ENCODE data around the gene CCDC169.
A peak's percentile ranks its signal among the peaks of the same experiment; 100 is the strongest.
"Not testable (repeated sequence)": the region's sequence is repeated elsewhere in the genome, so short reads cannot be mapped to it uniquely, and the experiment has no call there.

CCDC169 gene

DNA sequence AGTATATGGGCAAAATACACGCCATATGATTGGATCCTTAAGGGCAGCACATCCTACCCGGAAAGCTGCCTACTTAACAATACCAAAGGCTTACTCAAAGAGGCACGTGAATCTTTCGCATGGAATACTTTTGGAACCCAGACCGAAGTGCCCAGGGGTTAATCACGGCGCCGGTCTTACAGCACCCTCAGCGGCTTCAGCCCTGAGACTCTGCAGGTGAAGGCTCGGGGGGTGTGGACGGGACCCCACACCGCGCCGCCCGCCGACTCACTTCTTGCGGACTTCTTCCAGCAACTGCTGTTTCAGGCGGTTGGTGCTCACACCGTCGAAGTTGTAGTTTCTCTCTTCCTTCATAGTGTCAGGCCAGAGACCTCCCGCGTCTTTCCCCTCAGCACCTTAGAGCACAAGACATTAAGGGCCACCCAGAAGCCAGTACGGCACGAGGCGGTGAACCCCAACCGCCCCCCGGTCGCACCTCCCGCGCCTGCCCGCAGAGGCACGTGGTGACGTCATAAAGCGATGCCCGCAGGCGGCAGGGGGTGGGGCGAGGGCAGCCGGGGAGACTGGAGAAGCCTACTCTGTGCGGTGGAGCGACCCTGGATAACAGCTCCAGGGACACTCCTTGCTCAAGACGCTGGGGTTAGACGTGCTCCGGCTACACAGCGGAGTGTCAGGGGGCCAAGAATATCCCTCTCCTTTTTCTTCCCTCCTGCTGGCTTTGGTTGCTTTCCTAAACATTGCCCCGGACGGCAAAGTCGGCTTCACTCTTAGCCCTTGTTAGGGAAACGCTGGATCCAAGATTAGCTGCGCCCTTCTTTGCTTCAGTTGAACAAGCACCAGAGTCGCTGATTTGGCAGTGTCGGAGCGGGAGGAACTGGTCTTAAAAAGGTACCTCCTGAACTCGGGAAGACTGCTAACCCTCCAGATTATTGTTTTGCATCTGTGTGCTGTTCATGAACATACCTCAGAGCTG, at the start of gene CCDC169:
CCDC169 (minus strand) TSS at position 449 of the 973 bp plus-strand sequence; CDS start at position 354, 95 bp downstream.
- DNase-seq (ENCODE audit: low read depth in 3 of 3) = peak; percentile 30 to 50 (median 37)

GRCh38 chr13:36346222-36347083, 48.8 kb upstream of the CCDC169 start, which contains the start of gene SPART:
SPART (minus strand) TSS chr13:36346394; CDS start chr13:36335830, 10,564 bp downstream.
- peak; percentile 78 to 81 (median 81) for DNase-seq (ENCODE audit: low read depth in 3 of 3)

- peak in 2 of 3 donors; percentile 4 to 9 for DNase-seq (ENCODE audit: low read depth in 3 of 3)
Observed at GRCh38 chr13:36345438-36346221, 48.0 kb upstream of the CCDC169 start.

DNA sequence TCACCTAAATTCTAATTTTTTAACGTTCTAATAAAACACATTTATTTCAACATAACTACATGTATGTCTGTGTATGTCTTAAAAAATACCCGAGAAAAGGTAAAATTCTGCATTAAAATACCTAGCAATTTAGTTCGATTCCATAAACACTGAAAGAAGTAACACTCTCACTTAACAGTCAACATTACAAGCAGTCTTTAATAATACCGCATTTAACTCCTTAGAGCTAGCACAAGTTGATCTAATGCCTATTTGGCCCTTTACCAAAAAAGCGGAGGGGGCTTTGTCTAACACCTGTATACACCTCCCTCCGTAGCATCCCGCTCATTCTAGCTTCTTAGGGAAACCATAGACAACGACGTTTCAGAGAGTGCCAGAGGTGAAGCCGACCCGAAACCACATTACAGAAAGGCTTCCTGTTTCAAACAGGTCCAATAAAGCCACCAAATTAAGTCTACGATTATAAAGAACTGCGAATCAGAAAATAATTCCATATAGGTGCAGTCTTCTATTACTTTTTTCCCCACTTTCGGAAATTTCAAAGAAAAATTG, 47.3 kb upstream of the CCDC169 start:
- no peak for DNase-seq (ENCODE audit: low read depth in 3 of 3)

- DNase-seq (ENCODE audit: low read depth in 3 of 3) = no peak
Observed at GRCh38 chr13:36344173-36344572, 46.6 kb upstream of the CCDC169 start.

DNA sequence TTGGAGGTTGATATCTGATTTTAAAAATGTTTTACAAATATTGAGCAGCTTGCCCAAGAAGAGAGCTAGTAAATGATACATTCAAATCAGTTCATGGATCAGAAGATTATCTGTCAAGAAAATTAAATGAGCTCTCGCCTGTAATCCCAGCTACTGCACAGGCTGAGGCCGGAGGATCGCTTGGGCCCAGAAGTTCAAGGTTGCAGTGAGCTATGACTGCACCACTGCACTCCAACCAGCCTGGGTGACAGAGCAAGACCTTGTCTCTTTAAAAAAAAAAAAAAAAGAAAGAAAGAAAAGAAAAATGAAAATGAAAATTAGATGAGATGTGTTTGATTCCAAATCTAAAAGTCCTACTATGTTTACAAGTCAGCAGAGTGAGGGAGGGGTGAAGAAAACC, 46.2 kb upstream of the CCDC169 start:
- no peak for DNase-seq (ENCODE audit: low read depth in 3 of 3)

DNA sequence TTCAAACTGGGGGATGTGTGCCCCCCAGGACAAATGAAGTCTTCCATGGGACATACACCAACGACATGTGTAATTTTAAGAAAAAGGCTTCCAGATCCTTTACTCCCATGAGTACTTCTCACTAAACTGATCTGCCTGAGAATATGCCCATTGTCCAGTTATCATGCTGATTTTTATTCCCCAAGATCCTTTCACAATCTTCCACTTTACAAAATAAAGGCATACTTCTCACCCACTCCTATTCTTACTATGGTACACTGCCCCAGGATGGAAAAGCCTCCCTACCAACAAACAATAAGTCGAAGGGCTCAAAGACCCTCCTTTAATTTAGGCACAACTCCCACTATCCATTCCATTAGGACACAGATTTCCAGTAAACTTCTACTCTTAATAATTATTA, 45.1 kb upstream of the CCDC169 start:
- no peak for DNase-seq (ENCODE audit: low read depth in 3 of 3)

GRCh38 chr13:36341718-36342117, 44.1 kb upstream of the CCDC169 start:
- no peak for DNase-seq (ENCODE audit: low read depth in 3 of 3)

DNA sequence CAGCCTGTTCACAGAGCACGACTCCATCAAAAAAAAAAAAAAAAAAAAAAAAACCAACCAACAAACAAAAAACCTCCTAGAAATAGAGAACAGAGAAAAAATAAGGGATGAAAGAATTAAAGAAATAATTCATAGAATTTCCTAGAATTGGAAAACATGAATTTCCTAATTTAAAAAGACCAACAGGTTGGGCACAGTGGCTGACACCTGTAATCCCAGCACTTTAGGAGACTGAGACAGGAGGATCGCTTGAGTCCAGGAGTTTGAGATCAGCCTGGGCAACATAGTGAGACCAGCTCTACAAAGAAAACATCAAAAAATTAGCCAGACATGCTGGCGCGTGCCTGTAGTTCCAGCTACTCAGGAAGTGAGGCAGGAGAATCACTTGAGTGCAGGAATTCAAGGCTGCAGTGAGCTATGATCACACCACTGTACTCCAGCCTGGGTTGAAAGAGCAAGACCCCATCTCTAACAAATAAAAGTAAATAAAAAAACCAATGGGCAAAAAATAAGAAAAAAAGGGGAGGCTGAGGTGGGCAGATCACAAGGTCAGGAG, 42.1 kb upstream of the CCDC169 start:
- DNase-seq (ENCODE audit: low read depth in 3 of 3) = no peak

GRCh38 chr13:36337938-36338641, 40.5 kb upstream of the CCDC169 start:
- DNase-seq (ENCODE audit: low read depth in 3 of 3) = no peak

DNA sequence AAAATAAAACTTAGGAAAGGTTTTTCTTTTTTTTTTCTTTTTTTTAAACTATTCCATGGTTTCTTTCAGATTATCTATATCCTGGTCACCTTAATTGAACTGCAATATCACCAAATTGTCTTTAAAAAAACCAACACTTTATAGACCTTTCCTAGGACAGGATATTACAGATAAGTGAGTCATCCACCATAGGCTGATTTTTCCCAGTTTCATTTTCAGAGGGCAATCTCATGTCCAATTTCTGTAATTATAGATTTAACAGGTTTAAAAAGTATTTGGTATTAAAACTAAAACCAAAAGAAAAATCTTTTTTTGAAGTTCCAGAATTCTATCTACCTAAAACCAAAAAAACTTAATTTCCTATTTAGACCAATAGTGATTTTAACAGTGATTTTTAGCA, 35.4 kb upstream of the CCDC169 start:
- DNase-seq (ENCODE audit: low read depth in 3 of 3) = no peak

GRCh38 chr13:36332255-36332654, 34.6 kb upstream of the CCDC169 start:
- not testable (repeated sequence) for DNase-seq (ENCODE audit: low read depth in 3 of 3)

DNA sequence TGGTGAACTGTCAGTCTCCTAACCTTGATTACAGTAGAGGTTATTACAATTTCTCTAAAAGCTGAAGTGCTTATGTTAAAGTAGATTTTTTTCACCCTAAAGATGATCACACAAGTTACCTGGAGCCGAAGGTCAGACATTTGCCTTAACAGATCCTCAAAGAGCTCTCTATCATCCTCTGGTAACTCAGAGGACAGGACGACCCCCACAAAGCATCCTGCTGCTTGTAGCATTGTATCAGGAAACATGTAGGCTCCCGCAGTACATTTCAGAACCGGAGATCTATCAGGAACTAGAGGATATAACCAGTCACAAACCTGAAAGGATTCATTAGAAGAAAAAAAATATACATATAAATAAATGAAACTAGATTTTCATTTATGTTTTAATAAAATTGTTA, 33.7 kb upstream of the CCDC169 start:
- no peak for DNase-seq (ENCODE audit: low read depth in 3 of 3)

DNA sequence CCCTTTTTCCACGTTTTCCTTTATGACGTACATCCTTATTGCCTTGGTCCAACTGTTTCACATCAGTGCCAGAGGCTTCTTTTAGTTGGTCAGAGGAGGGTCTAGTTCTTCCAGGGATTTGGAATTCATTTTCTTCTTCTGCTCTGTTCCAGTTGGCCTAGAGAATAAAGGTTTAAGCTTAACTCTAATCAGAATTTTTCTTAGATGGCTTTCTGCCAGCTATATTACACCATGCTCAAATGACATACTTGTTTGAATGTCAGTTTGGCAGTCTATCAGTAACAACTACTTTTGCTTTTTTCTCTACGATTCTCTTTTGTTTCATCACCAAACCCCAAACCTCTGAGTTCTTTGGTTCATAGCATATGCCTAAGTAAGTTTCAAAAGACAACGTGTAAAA, 31.7 kb upstream of the CCDC169 start:
- no peak for DNase-seq (ENCODE audit: low read depth in 3 of 3)

GRCh38 chr13:36328821-36329220, 31.2 kb upstream of the CCDC169 start:
- DNase-seq (ENCODE audit: low read depth in 3 of 3) = no peak

GRCh38 chr13:36325912-36326311, 28.3 kb upstream of the CCDC169 start:
- DNase-seq (ENCODE audit: low read depth in 3 of 3) = no peak

DNA sequence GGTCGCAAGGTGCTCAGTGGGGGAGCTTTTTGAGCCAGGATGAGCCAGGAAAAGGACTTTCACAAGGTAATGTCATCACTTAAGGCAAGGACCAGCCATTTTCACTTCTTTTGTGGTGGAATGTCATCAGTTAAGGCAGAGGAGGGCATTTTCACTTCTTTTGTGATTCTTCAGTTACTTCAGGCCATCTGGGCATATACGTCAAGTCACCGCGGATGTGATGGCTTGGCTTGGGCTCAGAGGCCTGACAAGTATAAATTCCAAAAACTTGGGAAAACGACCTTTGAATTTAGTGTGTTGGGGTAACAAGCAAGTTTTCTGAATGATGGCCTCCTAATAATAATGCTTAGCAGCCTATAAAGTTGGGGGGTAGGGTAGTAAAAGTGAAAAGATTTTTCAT, 27.3 kb upstream of the CCDC169 start:
- not testable (repeated sequence) for DNase-seq (ENCODE audit: low read depth in 3 of 3)

DNA sequence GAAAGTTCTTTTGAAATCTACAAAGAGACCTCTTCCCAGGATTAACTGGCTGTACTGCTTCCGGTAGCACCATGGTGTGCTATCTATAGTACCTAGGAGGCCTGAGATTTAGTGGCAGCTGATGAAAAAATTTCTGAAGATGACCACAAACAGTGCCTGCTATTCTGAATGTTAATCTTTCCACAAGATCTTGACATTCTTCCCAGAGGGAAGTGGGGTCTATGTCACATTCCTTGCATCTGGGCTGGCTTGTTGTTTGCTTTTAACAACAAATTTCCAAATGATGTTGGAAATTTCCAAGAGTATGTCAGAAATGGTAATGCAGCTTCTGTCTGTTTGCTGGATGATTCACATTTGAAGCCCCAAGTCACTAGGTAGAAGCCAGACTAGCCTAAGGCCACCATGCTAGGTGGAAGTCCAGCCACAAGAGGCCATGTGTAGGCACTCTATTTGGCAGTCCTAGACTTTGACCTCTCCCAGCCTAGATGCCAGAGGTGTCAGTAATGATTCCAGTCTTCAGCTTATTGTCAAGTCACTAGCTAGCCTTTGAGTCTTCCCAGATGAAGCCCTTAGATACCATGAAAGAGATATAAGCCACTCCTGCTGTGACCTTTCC, 26.4 kb upstream of the CCDC169 start:
- no peak for DNase-seq (ENCODE audit: low read depth in 3 of 3)

- no peak for DNase-seq (ENCODE audit: low read depth in 3 of 3)
Observed at GRCh38 chr13:36323408-36323807, 25.8 kb upstream of the CCDC169 start.

GRCh38 chr13:36319793-36320192, 22.2 kb upstream of the CCDC169 start:
- not testable (repeated sequence) for DNase-seq (ENCODE audit: low read depth in 3 of 3)

All from stimulated activated CD4-positive, alpha-beta T cell treated with anti-CD3 and anti-CD28 coated beads, TNF-alpha, amount 100 ng/mL, for 48 hours (primary cell).